Tibial artery (tissue), 4 donors: ENCODE results near the gene EFCAB14.

Experiments used
- DNase-seq, 2 donors: peaks; one replicate each; pipeline ENCODE4 v3.0.0-alpha.2; 2019
- H3K27ac ChIP-seq, 2 donors: fragments of 200-600 bp; sonication (generic) in 1 of 2; 1 replicate in 1 of 2; 2 replicates in 1 of 2; pipeline ENCODE4 v1.5.1; 2018 to 2019; ENCODE audit warnings: mild to moderate bottlenecking in 1 of 2
- H3K27me3 ChIP-seq, 2 donors: fragments of 200-600 bp; sonication (generic) in 1 of 2; one replicate each; pipeline versions ENCODE4 v1.5.1 to v1.6.0; 2016 to 2019
- H3K36me3 ChIP-seq, 3 donors: fragments of 200-600 bp; sonication (generic) in 2 of 3; one replicate each; pipeline ENCODE4 v1.5.1; 2016 to 2019; ENCODE audit warnings: mild to moderate bottlenecking in 2 of 3
- H3K4me1 ChIP-seq, 4 donors: fragments of 200-600 bp; sonication (generic) in 2 of 4; 1 replicate in 3 of 4; 2 replicates in 1 of 4; pipeline ENCODE4 v1.5.1; 2016 to 2019
- H3K4me3 ChIP-seq, 2 donors: fragments of 200-600 bp; sonication (generic) in 1 of 2; 1 replicate in 1 of 2; 2 replicates in 1 of 2; pipeline ENCODE4 v1.5.1; 2018 to 2019; ENCODE audit warnings: mild to moderate bottlenecking in 2 of 2
- H3K9me3 ChIP-seq, 3 donors: fragments of 200-600 bp; sonication (generic) in 1 of 3; one replicate each; pipeline ENCODE4 v1.5.1; 2016 to 2019
- intact Hi-C: fragments of 100-400 bp; cut with DNase I; formaldehyde crosslinking; loops from one replicate; pipeline ENCODE4 v1.15.0; 2023; ENCODE audit warnings: low total_unique reads
- TF ChIP-seq, protein P1 (sequence below), 2 experiments: fragments of 200-600 bp in 1 of 2; fragments of 450-650 bp in 1 of 2; IDR thresholded peaks; one replicate each; pipeline ENCODE4 v1.5.1; 2017 to 2019; ENCODE audit warnings: antibody characterized with exemption in 2 of 2, mild to moderate bottlenecking in 1 of 2, moderate library complexity in 1 of 2

The EFCAB14 gene

DNA sequence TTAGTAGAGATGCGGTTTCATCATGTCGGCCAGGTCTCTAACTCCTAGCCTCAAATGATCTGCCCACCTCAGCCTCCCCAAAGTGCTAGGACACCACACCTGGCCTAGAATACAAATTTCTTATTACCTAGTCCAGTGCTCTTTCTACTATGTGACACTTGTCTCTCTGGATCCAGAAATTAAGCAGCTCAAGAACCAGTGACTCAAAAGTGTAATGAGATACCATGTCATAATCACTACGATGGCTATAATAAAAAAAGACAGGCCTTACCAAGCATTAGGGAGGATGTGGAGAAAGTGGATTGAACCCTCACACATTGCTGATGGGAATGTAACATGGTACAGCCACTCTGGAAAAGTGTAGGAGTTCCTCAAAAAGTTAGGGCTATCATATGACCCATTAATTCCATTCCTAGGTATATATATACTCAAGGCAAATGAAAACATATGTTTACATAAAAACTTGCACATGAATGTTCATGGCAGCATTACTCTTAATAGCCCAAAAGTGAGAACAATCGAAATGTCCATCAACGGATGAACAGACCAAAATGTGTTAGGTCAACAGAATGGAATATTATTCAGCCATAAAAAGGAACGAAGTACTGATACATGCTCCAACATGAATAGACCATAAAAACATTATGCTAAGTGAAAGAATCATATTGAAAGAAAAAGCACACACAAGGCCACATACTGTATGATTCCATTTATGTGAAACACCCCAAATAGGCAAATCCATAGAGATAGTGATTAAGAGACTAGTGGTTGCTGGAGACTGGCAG is 38.9 kb downstream of the EFCAB14 start:
- peaks cover 50 to 97% (median 75%) of the 10 kb centered on the region in 3 donors for H3K36me3 ChIP-seq
- intact Hi-C loops = no loop called here
- H3K4me1 ChIP-seq = no peaks in the 10 kb centered on the region
- no peak overlapping the region for H3K4me3 ChIP-seq
- no peaks in the 10 kb centered on the region for H3K9me3 ChIP-seq
- no peaks in the 10 kb centered on the region for H3K27me3 ChIP-seq
- no peak for DNase-seq
- TF ChIP-seq, protein P1, sequence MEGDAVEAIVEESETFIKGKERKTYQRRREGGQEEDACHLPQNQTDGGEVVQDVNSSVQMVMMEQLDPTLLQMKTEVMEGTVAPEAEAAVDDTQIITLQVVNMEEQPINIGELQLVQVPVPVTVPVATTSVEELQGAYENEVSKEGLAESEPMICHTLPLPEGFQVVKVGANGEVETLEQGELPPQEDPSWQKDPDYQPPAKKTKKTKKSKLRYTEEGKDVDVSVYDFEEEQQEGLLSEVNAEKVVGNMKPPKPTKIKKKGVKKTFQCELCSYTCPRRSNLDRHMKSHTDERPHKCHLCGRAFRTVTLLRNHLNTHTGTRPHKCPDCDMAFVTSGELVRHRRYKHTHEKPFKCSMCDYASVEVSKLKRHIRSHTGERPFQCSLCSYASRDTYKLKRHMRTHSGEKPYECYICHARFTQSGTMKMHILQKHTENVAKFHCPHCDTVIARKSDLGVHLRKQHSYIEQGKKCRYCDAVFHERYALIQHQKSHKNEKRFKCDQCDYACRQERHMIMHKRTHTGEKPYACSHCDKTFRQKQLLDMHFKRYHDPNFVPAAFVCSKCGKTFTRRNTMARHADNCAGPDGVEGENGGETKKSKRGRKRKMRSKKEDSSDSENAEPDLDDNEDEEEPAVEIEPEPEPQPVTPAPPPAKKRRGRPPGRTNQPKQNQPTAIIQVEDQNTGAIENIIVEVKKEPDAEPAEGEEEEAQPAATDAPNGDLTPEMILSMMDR (IDR thresholded peaks at IDR 0.05) = no peak
- H3K27ac ChIP-seq = no peak overlapping the region

DNA sequence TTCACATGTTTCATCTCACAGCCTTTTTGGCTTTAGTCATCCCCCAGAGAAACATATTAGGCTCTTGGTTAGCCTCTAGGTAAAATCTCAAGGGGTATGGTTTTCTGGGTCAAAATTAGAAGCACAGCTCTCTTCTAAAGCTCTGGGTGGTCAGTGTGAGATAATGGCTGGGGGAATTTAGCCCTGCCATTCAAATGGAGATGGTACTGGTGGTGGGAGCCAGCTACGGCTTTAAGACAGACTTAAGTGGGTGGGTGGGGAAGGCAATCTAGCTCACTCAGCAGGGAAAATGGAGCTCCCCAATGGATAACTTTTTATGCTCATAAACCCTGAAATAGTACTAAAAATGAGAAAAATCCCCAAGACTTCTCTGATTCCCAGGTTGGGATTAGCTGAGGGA is 41.6 kb downstream of the EFCAB14 start:
- Histone ChIP-seq H3K36me3 (peaks cover 25 to 97% (median 58%) of the 10 kb centered on the region in 3 donors), H3K27ac (no peak overlapping the region), H3K9me3 (no peaks in the 10 kb centered on the region), H3K27me3 (no peaks in the 10 kb centered on the region), H3K4me3 (no peak overlapping the region), H3K4me1 (no peaks in the 10 kb centered on the region)
- TF ChIP-seq, protein P1 (IDR thresholded peaks at IDR 0.05) = no peak
- intact Hi-C loops = no loop called here
- no peak for DNase-seq

DNA sequence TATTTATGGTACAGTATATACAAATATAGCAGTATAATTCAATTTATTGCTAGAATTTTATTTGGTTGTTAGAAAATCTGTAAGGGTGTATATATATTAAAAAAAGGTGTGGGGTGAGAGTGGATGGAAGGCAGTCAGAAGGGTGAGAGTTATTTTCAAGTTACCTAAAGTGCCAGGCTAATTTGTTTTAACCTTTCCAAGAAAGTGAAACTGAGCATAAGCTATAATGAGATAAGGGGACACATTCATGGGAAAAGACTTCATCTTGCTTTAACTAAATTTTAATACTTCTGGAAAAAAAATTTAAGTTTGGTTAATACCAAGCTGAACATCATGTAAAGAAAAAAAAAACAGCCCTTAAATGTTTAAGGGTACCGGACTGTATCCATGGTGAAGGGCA is 42.4 kb downstream of the EFCAB14 start:
- H3K4me3 ChIP-seq = no peak overlapping the region
- no peak overlapping the region for H3K27ac ChIP-seq
- H3K36me3 ChIP-seq = peaks cover 25 to 90% (median 51%) of the 10 kb centered on the region in 3 donors
- TF ChIP-seq, protein P1 (IDR thresholded peaks at IDR 0.05) = no peak
- no peaks in the 10 kb centered on the region for H3K9me3 ChIP-seq
- H3K4me1 ChIP-seq = no peaks in the 10 kb centered on the region
- no peak for DNase-seq
- intact Hi-C loops = no loop called here
- no peaks in the 10 kb centered on the region for H3K27me3 ChIP-seq

- peaks cover 19 to 82% (median 45%) of the 10 kb centered on the region in 3 donors for H3K36me3 ChIP-seq
- no peak for DNase-seq
- H3K4me3 ChIP-seq = no peak overlapping the region
Measured at GRCh38 chr1:46675549-46676314, 43.2 kb downstream of the EFCAB14 start.

GRCh38 chr1:46673749-46674182 is 45.1 kb downstream of the EFCAB14 start:
- DNase-seq = no peak
- TF ChIP-seq, protein P1 (IDR thresholded peaks at IDR 0.05) = no peak
- H3K4me3 ChIP-seq = no peak overlapping the region
- no peak overlapping the region for H3K27ac ChIP-seq
- H3K4me1 ChIP-seq = peaks cover 0 to 2% (median 0%) of the 10 kb centered on the region in 4 donors
- H3K27me3 ChIP-seq = no peaks in the 10 kb centered on the region
- peaks cover 12 to 63% (median 27%) of the 10 kb centered on the region in 3 donors for H3K36me3 ChIP-seq
- intact Hi-C loops = no loop called here
- no peaks in the 10 kb centered on the region for H3K9me3 ChIP-seq

More at GRCh38 chr1:46675549-46676314, 43.2 kb downstream of the EFCAB14 start:
- intact Hi-C loops = no loop called here
- Histone ChIP-seq H3K9me3 (no peaks in the 10 kb centered on the region), H3K27me3 (no peaks in the 10 kb centered on the region), H3K27ac (no peak overlapping the region), H3K4me1 (no peaks in the 10 kb centered on the region)
- TF ChIP-seq, protein P1 (IDR thresholded peaks at IDR 0.05) = no peak
